ENCODE data around the gene SMAD7.

DNA sequence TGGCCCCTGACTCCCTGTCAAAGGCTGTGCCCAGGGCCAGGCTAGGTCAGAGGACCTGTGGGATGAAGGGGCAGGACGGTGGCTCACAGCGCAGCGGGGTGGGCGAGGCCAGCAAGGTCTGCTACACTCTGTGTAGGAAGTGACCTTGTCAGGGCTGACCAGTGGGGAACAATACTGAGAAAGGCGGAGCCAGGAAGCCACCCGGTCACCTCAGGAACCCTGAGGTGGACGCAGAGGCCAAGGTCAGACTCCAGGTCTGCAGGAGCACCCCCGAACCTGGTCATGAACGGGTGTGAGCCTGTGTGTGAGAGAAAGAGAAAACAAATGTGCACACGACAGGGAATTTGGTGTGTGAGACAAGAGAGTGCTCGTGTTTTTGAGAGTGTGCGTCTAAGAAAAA, 72.3 kb downstream of the SMAD7 start:
- no peak for TF ChIP-seq POLR2A (IDR thresholded peaks at IDR 0.05)
- TF ChIP-seq CTCF (IDR thresholded peaks at IDR 0.05) = no peak

Data from lower leg skin (tissue), 3 donors.